Measurements from ENCODE around the gene PNKD. TPM values are rescaled to one million over a fixed set of nuclear protein-coding genes. Genes with fewer than 3 reads are reported as not detected.

The PNKD gene
- total RNA-seq, 2 donors from 2014 or later = 62.4 to 68.5 TPM

- intact Hi-C loops (cut with DNase I) = no loop called here
These were observed 104.9 kb downstream of the PNKD start for GRCh38 chr2:218375212-218375611.

GRCh38 chr2:218378053-218378452 lies 107.7 kb downstream of the PNKD start:
- no peak for DNase-seq

More at GRCh38 chr2:218375212-218375611, 104.9 kb downstream of the PNKD start:
- ATAC-seq (no peak), DNase-seq (no peak)

GRCh38 chr2:218381916-218382366 lies 111.6 kb downstream of the PNKD start, which contains the start of gene SLC11A1:
Gene SLC11A1 (plus strand): TSS chr2:218382273. CDS start chr2:218382369, 96 bp downstream.
- intact Hi-C loops (cut with DNase I) = no loop called here
- ATAC-seq = peak; percentile 66 to 77
- DNase-seq = peak; percentile 62

More at GRCh38 chr2:218378053-218378452, 107.7 kb downstream of the PNKD start:
- no peak for ATAC-seq
- intact Hi-C loops (cut with DNase I) = no loop called here

- DNase-seq = no peak
- intact Hi-C loops (cut with DNase I) = no loop called here
- no peak for ATAC-seq
These were observed 112.5 kb downstream of the PNKD start for GRCh38 chr2:218382785-218383184.

GRCh38 chr2:218383892-218384519 lies 113.7 kb downstream of the PNKD start:
- ATAC-seq (no peak), DNase-seq (no peak)
- intact Hi-C loops (cut with DNase I) = no loop called here

GRCh38 chr2:218384975-218385374 lies 114.7 kb downstream of the PNKD start:
- ATAC-seq (no peak), DNase-seq (no peak)
- intact Hi-C loops (cut with DNase I) = no loop called here

GRCh38 chr2:218386505-218387368 lies 116.4 kb downstream of the PNKD start:
- ATAC-seq (no peak), DNase-seq (no peak)
- intact Hi-C loops (cut with DNase I) = no loop called here

GRCh38 chr2:218387369-218388194 lies 117.3 kb downstream of the PNKD start:
- intact Hi-C loops (cut with DNase I) = no loop called here
- ATAC-seq (peak; percentile 87), DNase-seq (peak; percentile 72)

- intact Hi-C loops (cut with DNase I) = loop anchor here in 1 of 2 donors (10.0 kb wide), 1 partner anchor 95 kb away; the partner anchor contains the start of gene TMBIM1
- DNase-seq = no peak
- ATAC-seq = no peak
These were observed 119.2 kb downstream of the PNKD start for GRCh38 chr2:218389333-218390150.

GRCh38 chr2:218391202-218391601 lies 120.9 kb downstream of the PNKD start:
- DNase-seq (no peak), ATAC-seq (no peak)
- intact Hi-C loops (cut with DNase I) = loop anchor here in 1 of 2 donors (10.0 kb wide), 1 partner anchor 96 kb away; the partner anchor contains the start of gene TMBIM1

GRCh38 chr2:218392459-218392858 lies 122.1 kb downstream of the PNKD start:
- no peak for ATAC-seq
- DNase-seq = no peak
- intact Hi-C loops (cut with DNase I) = loop anchor here in 1 of 2 donors (10.0 kb wide), 1 partner anchor 98 kb away; the partner anchor contains the start of gene TMBIM1

GRCh38 chr2:218392891-218393462 lies 122.7 kb downstream of the PNKD start:
- ATAC-seq (no peak), DNase-seq (no peak)
- intact Hi-C loops (cut with DNase I) = loop anchor here in 1 of 2 donors (10.0 kb wide), 1 partner anchor 98 kb away; the partner anchor contains the start of gene TMBIM1

GRCh38 chr2:218393750-218394290 lies 123.5 kb downstream of the PNKD start:
- ATAC-seq (no peak), DNase-seq (peak; percentile 35)
- intact Hi-C loops (cut with DNase I) = loop anchor here in 1 of 2 donors (10.0 kb wide), 1 partner anchor 99 kb away; the partner anchor contains the start of gene TMBIM1

GRCh38 chr2:218394298-218395089 lies 124.2 kb downstream of the PNKD start:
- ATAC-seq = no peak
- intact Hi-C loops (cut with DNase I) = loop anchor here in 1 of 2 donors (10.0 kb wide), 1 partner anchor 100 kb away; the partner anchor contains the start of gene TMBIM1
- DNase-seq = no peak

- no peak for DNase-seq
- ATAC-seq = no peak
- intact Hi-C loops (cut with DNase I) = loop anchor here in 1 of 2 donors (10.0 kb wide), 1 partner anchor 100 kb away; the partner anchor contains the start of gene TMBIM1
These were observed 124.7 kb downstream of the PNKD start for GRCh38 chr2:218395090-218395444.

GRCh38 chr2:218395456-218395825 lies 125.1 kb downstream of the PNKD start:
- no peak for ATAC-seq

More at GRCh38 chr2:218395456-218395825, 125.1 kb downstream of the PNKD start:
- peak; percentile 27 for DNase-seq
- intact Hi-C loops (cut with DNase I) = loop anchor here in 1 of 2 donors (10.0 kb wide), 1 partner anchor 101 kb away; the partner anchor contains the start of gene TMBIM1
